Non-pigmented ciliary epithelial cell (primary cell): ENCODE measurements around the gene SHQ1.

ENCODE experiments used
- DNase-seq: peaks from one replicate; pipeline ENCODE4 v3.0.0-alpha.2; 2010; ENCODE audit warnings: low read depth

SHQ1 gene

GRCh38 chr3:72848703-72849081 is 447 bp upstream of the SHQ1 start:
- no peak for DNase-seq

- DNase-seq, result no peak
These were observed 963 bp downstream of the SHQ1 start for GRCh38 chr3:72847282-72847681.

DNA sequence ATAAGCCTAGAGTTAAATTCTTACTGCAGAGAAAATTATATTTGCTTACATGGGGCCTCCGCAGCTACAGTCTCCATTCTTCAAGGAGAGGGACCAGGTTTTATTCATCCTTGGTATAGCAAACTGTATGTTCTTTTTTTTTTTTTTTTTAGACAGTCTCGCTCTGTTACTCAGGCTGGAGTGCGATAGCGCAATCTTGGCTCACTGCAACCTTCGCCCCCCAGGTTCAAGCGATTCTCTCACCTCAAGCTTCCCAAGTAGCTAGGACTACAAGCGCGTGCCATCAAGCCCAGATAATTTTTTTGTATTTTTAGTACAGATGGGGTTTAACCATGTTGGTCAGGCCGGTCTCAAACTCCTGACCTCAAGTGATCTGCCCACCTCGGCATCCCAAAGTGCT is 2.1 kb downstream of the SHQ1 start:
- DNase-seq, result no peak

DNA sequence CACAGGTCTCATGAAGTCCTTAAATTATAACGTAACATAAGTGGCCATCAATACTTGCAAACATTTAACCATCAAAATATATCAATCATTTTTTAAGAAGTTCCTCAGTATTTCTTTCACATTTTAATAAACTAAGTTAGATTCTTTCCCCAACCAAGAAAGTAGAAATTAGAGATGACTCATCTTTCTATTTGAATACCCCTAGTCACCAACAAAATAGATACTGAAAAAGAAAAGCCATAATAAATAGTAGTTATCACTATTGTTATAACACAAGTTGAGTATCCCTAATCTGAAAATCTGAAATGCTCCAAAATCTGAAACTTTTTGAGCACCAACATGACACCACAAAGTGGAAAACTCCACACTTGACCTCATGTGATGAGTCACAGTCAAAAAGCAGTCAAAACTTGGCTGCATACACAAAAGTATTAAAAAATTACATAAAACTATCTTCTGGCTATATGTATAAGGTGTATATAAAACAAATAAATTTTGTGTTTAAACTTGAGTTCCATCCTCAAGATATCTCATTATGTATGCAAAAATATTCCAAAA is 3.7 kb downstream of the SHQ1 start:
- DNase-seq, result no peak

GRCh38 chr3:72839057-72839456 is 9.2 kb downstream of the SHQ1 start:
- no peak for DNase-seq

DNA sequence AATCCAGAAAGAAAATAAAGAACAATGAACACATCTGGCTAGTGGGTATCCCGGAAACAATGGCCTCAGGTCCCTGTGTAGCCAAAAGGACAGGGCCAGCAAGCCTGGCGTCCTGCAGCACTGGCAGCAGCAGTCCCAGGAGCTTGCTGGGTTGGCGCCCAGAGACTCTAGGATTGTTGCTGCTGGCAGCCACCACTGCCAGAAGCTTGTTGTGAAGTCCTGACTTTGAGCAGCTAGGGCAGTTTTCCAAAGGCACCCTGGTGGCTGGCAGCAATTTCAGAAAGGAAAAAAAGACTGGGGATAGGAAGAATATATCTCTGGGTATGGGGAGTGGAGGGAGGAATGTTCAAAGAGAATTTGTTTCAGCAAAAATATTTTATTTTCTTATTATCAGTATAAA is 11.3 kb downstream of the SHQ1 start:
- no peak for DNase-seq

DNA sequence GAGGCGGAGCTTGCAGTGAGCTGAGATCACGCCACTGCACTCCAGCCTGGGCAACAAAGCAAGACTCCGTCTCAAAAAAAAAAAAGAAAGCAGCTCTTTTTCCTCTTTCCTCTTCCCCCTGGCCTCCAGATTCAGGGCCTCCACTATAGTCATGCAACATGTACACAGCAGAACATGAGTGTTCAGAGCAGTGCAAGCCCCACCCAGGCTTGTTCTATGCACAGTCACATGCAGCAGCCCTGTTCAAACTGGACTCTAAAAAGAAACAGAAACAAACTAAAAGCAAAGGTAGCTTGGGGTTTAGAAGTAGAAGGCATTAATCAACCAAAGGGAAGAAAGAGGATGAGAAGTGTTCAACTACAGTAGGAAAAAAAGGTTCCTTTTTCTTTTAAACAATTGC is 11.8 kb downstream of the SHQ1 start:
- DNase-seq, result no peak

DNA sequence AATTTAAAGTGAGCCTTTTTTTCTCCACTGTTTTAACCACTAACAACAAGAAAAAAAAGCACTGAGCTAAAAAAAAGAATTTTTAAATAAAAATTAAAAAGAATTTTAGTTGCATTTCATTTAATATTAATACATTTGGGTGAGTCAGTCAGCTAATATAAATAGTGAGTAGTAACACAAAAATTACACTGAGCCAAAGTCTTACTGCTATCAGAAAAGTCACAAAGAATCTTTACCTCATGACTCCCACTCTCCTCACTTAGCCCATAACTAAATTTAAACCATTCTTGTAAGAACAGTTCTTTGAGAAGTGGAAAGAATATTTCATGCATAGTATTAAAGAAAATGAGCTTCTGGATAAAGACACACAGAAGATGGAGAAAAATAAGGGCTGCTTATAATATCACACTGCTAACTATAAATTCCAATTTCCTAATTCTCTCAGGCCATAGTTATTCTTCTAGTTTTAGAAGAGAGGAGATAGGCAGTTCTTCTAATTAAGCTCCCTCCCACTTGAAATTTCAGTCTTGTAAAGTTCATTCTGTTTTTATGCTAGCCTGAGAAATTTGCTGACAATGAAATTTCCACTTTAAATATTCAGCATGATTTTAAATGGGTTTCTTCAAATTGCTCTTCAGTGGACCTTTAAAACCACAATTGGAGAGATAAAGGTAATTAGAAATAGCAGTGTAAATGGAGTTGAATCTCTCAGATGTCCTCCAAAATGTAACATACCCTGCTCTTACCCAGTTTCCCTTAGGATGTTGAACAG is 17.6 kb downstream of the SHQ1 start:
- DNase-seq, result no peak

DNA sequence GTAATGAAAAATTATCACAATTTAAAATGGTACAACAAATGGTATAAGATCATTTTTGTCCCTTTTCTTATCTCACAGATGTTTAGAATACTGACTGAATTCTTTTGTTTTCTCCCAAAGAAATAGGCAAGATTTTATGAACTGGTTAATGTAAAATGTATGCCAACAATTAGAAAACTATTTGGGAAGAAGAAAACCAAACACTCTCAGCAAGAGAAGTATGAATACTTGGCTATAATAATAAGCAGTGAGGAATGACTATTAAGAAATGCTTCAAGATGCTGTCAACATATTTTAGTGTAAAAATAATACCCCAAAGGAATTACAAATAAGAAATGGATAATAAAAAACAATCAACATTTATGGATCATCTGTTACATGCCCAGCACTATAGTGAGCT is 18.5 kb downstream of the SHQ1 start:
- DNase-seq, result no peak

DNA sequence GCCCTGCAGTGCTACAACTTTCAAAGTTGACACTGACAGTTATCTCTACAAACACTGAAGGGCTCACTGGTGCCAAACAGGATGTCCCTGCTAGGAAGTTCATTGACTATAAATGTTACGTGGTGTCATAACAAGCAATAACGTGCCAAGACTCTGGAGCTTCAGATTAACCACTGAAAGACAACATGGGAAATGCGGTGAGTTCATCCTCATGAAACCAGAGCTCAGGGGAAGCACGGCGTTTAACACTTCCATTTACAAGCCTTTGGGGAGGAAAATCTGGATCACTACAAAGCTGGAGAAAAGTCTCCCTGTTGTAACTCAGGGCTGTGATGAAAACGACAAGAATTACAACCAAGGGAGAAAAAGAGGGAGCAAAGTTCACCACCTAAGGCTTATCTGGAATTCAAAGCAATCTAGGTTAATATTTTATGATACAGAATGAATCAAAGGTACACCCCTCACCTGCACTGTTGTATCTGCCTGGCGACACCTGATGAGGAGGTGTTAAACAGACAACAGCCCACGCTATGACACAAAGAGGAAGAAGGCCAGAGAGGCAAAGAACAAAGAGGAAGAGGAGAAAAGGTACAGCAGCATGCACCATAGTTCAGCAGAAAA is 27.0 kb downstream of the SHQ1 start:
- DNase-seq, result no peak

GRCh38 chr3:72820415-72820814 is 27.8 kb downstream of the SHQ1 start:
- DNase-seq, result no peak

DNA sequence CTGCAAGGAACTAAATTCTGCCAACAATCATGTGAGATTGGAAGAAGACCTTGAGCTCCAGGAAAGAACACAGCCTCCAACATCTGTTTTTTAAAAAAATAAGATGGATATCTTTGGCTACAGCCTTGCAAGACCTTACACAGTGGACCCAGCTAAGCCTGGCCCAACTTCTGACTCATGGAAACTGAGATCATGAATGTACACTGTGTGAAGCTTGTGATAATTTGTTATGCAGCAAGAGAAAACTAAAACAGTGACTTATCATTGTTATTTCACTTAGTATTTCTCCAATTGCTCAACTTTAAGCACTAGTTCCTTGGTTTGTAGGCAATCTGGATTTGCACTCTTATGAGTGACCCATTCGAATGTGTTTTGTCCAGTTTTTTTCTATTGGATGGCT is 29.3 kb downstream of the SHQ1 start:
- DNase-seq, result peak; percentile 81

- no peak for DNase-seq
These were observed 30.0 kb downstream of the SHQ1 start for GRCh38 chr3:72818092-72818773.

- no peak for DNase-seq
These were observed 31.3 kb downstream of the SHQ1 start for GRCh38 chr3:72816862-72817355.

GRCh38 chr3:72814308-72814707 is 33.9 kb downstream of the SHQ1 start:
- no peak for DNase-seq

- DNase-seq, result no peak
These were observed 36.0 kb downstream of the SHQ1 start for GRCh38 chr3:72812201-72812600.

DNA sequence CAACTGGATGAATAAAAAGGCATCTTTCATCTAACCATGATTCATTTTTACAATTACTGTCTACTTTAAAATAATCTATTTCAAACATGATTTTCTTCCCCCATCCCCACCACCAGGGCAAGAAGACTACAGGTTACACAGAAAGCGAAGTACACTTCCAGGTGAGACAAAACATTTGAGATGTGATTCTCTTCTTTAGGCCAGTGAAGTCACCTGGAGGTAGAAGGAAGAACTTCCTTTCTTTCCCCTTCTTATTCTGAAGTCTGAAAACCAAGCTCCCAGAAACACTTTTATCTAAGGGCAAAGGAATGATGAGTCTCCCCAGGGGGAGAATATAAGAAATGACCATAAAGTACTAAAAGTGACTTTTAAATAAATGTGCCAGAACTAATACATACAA is 36.7 kb downstream of the SHQ1 start:
- no peak for DNase-seq

GRCh38 chr3:72810659-72811434 is 37.4 kb downstream of the SHQ1 start:
- DNase-seq, result no peak

GRCh38 chr3:72810063-72810462 is 38.2 kb downstream of the SHQ1 start:
- no peak for DNase-seq

DNA sequence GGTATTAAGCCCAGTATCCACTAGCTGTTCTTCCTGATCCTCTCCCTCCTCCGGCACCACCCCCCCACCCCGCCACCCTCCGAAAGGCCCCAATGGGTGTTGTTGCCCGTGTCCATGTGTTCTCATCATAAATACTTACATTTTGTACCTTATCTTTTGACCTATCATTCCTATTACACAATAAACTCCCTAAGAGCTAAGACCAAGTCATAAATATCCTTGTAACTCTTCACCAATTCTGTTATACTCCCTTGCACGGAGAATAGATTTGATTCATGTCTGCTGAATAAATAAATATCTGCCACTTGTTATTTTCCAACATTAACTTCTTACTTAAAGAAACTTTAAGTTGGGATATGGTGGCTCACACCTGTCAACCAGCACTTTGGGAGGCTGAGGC is 43.9 kb downstream of the SHQ1 start:
- no peak for DNase-seq

DNA sequence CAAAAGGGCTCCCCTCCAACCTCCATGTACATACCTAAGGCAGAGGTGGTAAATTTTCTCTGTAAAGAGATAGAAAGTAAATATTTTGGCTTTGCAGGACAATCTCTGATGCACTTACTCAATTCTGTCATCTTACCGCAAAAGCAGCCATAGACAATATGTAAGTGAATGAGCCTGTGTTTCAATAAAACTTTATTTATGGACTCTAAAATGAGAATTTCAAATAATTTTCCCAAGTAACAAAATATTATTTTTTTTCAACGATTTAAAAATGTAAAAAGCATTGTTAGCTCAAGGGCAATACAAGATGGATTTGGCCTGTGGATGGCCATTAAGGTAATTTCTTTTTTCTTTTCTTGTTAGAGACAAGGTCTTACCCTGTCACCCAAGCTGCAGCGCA is 44.7 kb downstream of the SHQ1 start:
- DNase-seq, result no peak

GRCh38 chr3:72802001-72802400 is 46.2 kb downstream of the SHQ1 start:
- DNase-seq, result no peak
